HG03457 (cell line): ENCODE results near the gene EEA1.

Experiments used
- ATAC-seq: cut with Tn5 transposase; IDR thresholded peaks from one replicate; pipeline ENCODE4 v1.9.1; 2021; ENCODE audit warnings: moderate number of reproducible peaks; ENCODE audit not compliant: unreplicated experiment

EEA1 gene

DNA sequence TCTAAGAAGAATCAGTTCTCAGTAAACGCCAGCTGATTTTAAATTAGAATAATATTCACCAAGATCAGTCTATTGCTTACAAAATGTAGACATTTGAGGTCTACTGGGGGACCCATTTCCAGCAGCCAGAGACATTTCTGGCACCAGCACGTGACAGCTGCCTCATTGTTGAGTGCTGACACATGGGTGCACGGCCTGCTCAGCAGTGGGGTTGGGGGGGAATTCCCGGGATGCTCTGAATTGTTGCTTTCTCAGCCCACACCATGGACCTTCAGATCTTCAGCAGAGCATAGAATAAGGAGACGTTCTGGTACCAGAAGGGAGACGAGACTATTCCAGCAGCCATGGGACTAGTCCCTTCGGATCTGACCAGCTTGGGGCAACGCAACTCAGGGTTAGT, 208.0 kb downstream of the EEA1 start:
- no peak for ATAC-seq
